SU-DHL-6 (cell line): ENCODE results near the gene NKD1.

ENCODE experiments used
- H2AFZ ChIP-seq: fragments of 200-600 bp; sonication (generic); 2 replicates; pipeline ENCODE4 v1.6.1; 2014; ENCODE audit warnings: low read depth, mild to moderate bottlenecking, moderate library complexity, mixed read lengths, antibody characterized with exemption, low read length; ENCODE audit not compliant: severe bottlenecking
- H3F3A ChIP-seq: fragments of 200-600 bp; shearing (Covaris generic); 2 replicates; pipeline ENCODE4 v1.6.0; 2016; ENCODE audit warnings: antibody characterized with exemption, mild to moderate bottlenecking; ENCODE audit not compliant: insufficient read depth
- H3K27ac ChIP-seq: fragments of 200-600 bp; sonication (generic); 2 replicates; pipeline ENCODE4 v1.5.1; 2016; ENCODE audit warnings: low read depth, mild to moderate bottlenecking, low read length, moderate library complexity, mixed read lengths
- H3K27me3 ChIP-seq: fragments of 200-600 bp; sonication (generic), shearing (Covaris generic); 2 replicates; pipeline ENCODE4 v1.6.0; 2014; ENCODE audit warnings: mild to moderate bottlenecking, low read length
- H3K36me3 ChIP-seq: fragments of 200-600 bp; sonication (generic); 2 replicates; pipeline ENCODE4 v1.6.1; 2014; ENCODE audit warnings: mild to moderate bottlenecking, low read length, mixed read lengths
- H3K4me2 ChIP-seq: fragments of 300-600, 200-600 bp; shearing (Covaris generic), sonication (generic); 2 replicates; pipeline ENCODE4 v1.6.0; 2014; ENCODE audit warnings: low read length, low read depth, mild to moderate bottlenecking; ENCODE audit not compliant: poor library complexity, severe bottlenecking
- H3K4me3 ChIP-seq: fragments of 200-600 bp; sonication (generic); 2 replicates; pipeline ENCODE4 v1.5.1; 2014; ENCODE audit warnings: antibody characterized with exemption, low read length, mild to moderate bottlenecking, mixed read lengths; ENCODE audit not compliant: insufficient read depth, poor library complexity, severe bottlenecking
- H3K79me2 ChIP-seq: fragments of 200-600 bp; sonication (generic); 2 replicates; pipeline ENCODE4 v1.6.1; 2014; ENCODE audit warnings: mild to moderate bottlenecking, low read length, moderate library complexity; ENCODE audit not compliant: insufficient read depth
- H3K9ac ChIP-seq: fragments of 200-600 bp; sonication (generic); 2 replicates; pipeline ENCODE4 v1.7.0; 2014; ENCODE audit warnings: mild to moderate bottlenecking, low read length
- H3K9me2 ChIP-seq: fragments of 200-600 bp; sonication (generic); replicated peaks from 2 replicates; pipeline ENCODE4 v1.6.1; 2014; ENCODE audit warnings: low read length; ENCODE audit not compliant: insufficient read depth
- H3K9me3 ChIP-seq: fragments of 200-600 bp; sonication (generic); 2 replicates; pipeline ENCODE4 v1.6.1; 2014; ENCODE audit warnings: low read length, mixed read lengths; ENCODE audit not compliant: insufficient read depth
- H4K20me1 ChIP-seq: fragments of 200-600 bp; sonication (generic); 2 replicates; pipeline ENCODE4 v1.6.1; 2014; ENCODE audit warnings: low read depth, mild to moderate bottlenecking, antibody characterized with exemption, low read length, moderate library complexity, mixed read lengths
- EZH2phosphoT487 ChIP-seq: fragments of 200-600 bp; sonication (generic), shearing (Covaris generic); conservative IDR thresholded peaks from 2 replicates; pipeline ENCODE4 v1.6.1; 2018; ENCODE audit warnings: mild to moderate bottlenecking, antibody characterized with exemption, low read length, moderate library complexity, mixed read lengths
- TF ChIP-seq, protein P1 (sequence below): fragments of 200-600 bp; sonication (generic); IDR thresholded peaks from one replicate; pipeline ENCODE4 v1.5.1; 2017; ENCODE audit warnings: antibody characterized with exemption, mild to moderate bottlenecking, low read length, moderate library complexity; ENCODE audit not compliant: insufficient read depth, poor library complexity, severe bottlenecking

The NKD1 gene

DNA sequence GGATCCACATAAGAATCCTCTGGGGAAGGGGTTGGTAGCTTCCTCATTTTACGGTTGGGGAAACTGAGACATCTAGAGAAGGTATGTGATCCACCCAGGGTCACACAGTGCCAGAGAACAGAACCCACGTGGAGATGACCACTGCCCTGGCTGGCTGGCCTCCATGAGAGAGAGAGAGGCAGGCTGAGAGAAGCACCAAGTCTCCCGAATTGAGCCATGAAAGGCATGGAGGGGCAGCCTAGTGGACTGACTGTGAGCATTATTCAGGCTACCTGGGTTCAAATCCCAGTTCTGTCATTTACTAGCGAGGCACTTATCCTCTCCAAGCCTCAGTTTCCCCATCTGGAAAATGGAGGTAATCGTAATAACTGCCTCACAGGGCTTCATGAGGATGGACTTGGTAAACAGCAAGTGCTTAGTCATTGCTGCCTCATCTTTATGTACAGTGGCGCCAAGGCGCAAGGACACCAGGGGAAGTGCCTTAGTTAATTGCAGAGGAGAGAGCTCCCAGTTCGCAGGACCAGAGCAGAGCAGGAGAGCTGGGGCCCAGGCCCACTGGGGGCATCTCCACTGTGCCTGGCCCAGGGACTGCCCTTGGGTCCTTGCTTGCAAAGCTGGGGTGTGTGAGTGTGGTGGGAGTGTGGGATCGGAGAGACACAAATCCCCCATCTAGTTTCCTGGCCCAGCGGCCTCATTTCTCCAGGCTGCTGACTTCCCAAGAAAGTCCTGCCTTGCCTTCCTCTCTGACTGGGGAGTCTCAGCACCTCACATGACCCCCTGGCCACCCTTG, 71.7 kb downstream of the NKD1 start:
- Histone ChIP-seq H3K4me3 (no peak overlapping the region), H3K9ac (no peak overlapping the region), H3K9me3 (no peaks in the 10 kb centered on the region), H3K79me2 (no peaks in the 10 kb centered on the region), H3K9me2 (no peaks in the 10 kb centered on the region), H3K4me2 (no peak overlapping the region), H3F3A (no peaks in the 10 kb centered on the region), H4K20me1 (no peaks in the 10 kb centered on the region), H3K36me3 (no peaks in the 10 kb centered on the region), H2AFZ (no peak overlapping the region), H3K27ac (no peak overlapping the region), H3K27me3 (no peaks in the 10 kb centered on the region)
- TF ChIP-seq EZH2phosphoT487: no peak
- TF ChIP-seq, protein P1, sequence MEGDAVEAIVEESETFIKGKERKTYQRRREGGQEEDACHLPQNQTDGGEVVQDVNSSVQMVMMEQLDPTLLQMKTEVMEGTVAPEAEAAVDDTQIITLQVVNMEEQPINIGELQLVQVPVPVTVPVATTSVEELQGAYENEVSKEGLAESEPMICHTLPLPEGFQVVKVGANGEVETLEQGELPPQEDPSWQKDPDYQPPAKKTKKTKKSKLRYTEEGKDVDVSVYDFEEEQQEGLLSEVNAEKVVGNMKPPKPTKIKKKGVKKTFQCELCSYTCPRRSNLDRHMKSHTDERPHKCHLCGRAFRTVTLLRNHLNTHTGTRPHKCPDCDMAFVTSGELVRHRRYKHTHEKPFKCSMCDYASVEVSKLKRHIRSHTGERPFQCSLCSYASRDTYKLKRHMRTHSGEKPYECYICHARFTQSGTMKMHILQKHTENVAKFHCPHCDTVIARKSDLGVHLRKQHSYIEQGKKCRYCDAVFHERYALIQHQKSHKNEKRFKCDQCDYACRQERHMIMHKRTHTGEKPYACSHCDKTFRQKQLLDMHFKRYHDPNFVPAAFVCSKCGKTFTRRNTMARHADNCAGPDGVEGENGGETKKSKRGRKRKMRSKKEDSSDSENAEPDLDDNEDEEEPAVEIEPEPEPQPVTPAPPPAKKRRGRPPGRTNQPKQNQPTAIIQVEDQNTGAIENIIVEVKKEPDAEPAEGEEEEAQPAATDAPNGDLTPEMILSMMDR: no peak

DNA sequence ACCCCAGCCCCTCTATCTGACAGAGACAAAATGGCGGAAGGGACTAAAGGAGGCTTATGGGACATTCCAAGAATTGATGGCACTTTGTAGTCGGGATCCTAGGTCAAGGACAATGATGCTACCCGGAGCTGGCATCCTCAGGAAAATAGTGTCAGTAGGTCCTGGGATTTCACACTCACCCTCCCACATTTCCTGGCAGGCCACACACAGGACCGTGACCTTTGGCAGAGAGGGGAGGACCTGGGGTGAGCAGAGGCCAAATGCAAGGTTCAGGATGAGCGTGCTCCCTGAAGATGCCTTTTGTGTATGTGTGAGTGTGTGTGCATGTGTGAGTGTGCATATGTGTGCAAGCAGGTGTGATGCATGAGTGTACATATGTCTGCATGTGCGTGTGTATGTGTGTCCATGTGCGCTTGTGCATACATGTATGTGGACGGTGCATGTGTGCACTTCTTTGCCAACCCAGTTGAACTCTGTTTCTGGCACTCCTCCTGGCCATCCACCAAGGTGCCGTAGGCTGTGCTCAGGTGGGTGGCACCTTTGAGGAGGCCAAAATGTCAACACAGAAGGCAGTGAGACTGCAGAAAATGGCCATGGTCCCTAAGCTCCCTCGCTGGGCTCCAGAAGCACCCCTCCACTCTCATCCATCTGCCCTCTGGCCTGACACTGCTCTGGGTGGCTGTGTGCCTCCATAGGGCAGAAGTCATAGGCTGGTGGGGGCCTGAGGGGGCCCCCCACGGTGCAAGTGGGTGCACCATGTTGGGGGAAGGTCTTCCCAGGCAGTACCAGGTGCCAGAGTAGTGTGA, 72.7 kb downstream of the NKD1 start:
- no peak overlapping the region for H3K27ac ChIP-seq
- TF ChIP-seq, protein P1: no peak
- TF ChIP-seq EZH2phosphoT487: no peak
- H3K9me3 ChIP-seq: no peaks in the 10 kb centered on the region
- no peak overlapping the region for H3K4me3 ChIP-seq
- no peaks in the 10 kb centered on the region for H3K27me3 ChIP-seq
- no peaks in the 10 kb centered on the region for H3K36me3 ChIP-seq
- no peak overlapping the region for H3K9ac ChIP-seq
- no peaks in the 10 kb centered on the region for H4K20me1 ChIP-seq
- H2AFZ ChIP-seq: no peak overlapping the region
- no peaks in the 10 kb centered on the region for H3K79me2 ChIP-seq
- H3K4me2 ChIP-seq: no peak overlapping the region
- H3K9me2 ChIP-seq: no peaks in the 10 kb centered on the region
- no peaks in the 10 kb centered on the region for H3F3A ChIP-seq

DNA sequence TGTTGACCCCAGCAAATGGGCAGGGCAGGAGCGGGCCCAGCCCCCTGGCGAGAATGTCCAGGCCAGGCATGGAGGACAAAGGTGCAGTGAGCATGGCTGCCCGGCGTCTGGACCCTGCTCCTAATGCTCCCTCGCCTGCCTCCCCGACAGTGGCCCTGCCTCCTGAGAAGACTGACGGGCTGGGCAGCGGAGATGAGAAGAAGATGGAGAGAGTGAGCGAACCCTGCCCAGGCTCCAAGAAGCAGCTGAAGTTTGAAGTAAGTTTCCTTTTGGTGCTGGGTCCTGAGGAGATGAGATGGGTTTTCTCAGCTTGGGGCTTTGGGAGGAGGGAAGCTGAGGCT, 73.2 kb downstream of the NKD1 start:
- no peaks in the 10 kb centered on the region for H3K27me3 ChIP-seq
- TF ChIP-seq, protein P1: no peak
- no peak for TF ChIP-seq EZH2phosphoT487
- no peaks in the 10 kb centered on the region for H4K20me1 ChIP-seq
- H3K27ac ChIP-seq: no peak overlapping the region
- H3K9ac ChIP-seq: no peak overlapping the region
- H3K4me2 ChIP-seq: no peak overlapping the region
- H3K36me3 ChIP-seq: no peaks in the 10 kb centered on the region
- no peak overlapping the region for H3K4me3 ChIP-seq
- H3F3A ChIP-seq: no peaks in the 10 kb centered on the region
- no peaks in the 10 kb centered on the region for H3K9me3 ChIP-seq
- H3K79me2 ChIP-seq: no peaks in the 10 kb centered on the region
- no peak overlapping the region for H2AFZ ChIP-seq
- H3K9me2 ChIP-seq: no peaks in the 10 kb centered on the region
